SU-DHL-6 (cell line): ENCODE results near the gene FOXP4.

Source experiments
- CTCF ChIP-seq: fragments of 200-600 bp; sonication (generic); IDR thresholded peaks from one replicate; pipeline ENCODE4 v1.5.1; 2017; ENCODE audit warnings: antibody characterized with exemption, mild to moderate bottlenecking, low read length, moderate library complexity; ENCODE audit not compliant: insufficient read depth, poor library complexity, severe bottlenecking
- EZH2phosphoT487 ChIP-seq: fragments of 200-600 bp; sonication (generic), shearing (Covaris generic); conservative IDR thresholded peaks from 2 replicates; pipeline ENCODE4 v1.6.1; 2018; ENCODE audit warnings: mild to moderate bottlenecking, antibody characterized with exemption, low read length, moderate library complexity, mixed read lengths

DNA sequence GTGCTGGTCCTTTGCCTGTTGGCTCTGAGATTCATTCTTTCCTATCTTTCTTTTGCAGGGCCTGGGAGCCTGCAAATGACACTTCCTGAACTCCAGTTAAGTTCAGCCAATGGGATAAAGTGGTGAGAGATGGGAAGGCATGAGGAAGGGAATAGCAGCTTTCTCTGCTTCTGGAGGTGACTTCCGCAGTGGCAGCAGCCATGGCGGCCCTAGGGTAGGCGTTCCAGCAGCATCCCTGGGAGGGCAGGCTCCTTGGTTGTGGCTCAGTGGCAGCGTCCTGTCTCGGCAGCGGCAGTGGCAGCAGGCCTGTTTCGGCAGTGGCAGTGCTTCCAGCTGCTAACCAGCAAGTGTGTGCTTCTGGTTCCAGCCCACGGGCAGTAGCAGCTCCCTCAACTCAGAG lies 84.8 kb downstream of the FOXP4 start:
- no peak for TF ChIP-seq CTCF
- no peak for TF ChIP-seq EZH2phosphoT487
